CD4-positive, alpha-beta T cell treated with Interferon alpha-2 for 1 hour (primary cell): ENCODE measurements around the gene CS.
A peak's percentile ranks its signal among the peaks of the same experiment; 100 is the strongest.
"Not testable (repeated sequence)": the region's sequence is repeated elsewhere in the genome, so short reads cannot be mapped to it uniquely, and the experiment has no call there.

ENCODE experiments used
- DNase-seq, 2 donors: peaks; one replicate each; pipeline ENCODE4 v3.0.0-alpha.2; 2020 to 2022

Gene CS

DNA sequence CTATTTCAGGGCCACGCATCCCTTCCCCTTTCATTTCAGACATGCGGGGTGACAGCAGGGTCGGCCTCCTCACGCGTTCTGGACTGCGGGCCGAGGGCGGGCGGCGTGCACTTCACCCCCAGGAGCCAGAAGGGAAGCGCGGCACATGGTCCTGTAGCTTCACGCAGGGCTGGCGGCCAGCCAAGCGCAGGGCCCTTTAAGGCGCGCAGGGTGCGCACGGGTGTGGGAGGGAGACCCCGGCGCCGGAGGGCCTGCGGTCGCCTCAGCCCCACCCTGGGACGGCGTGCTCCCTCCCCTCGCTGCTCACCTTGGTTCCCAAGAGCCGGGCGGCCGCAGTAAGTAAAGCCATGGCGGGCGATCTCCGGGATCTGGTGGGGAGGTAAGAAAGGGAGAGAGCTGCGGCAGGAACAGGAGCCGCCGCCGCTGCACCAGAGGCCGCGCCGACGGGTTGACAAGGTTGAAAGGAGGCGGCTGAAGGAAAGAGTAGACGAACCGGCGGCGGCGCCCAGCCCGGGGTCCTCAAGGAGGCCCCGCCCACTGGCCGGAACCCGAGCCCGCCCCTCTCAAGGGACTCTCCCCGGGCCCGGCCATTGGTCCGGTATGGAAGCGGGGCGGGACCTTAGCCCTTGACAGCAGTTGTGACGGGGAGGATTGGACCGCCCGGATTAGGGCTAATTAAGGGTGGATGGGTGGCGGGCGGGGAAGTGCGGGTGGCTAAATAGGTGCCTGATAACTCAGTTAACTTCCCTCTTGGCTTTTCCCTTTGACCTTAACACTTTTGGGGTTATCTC lies at the start of gene CS:
CS (minus strand) TSS at position 478 of the 791 bp plus-strand sequence; CDS start at position 349, 129 bp downstream.
- DNase-seq = peak; percentile 99

DNA sequence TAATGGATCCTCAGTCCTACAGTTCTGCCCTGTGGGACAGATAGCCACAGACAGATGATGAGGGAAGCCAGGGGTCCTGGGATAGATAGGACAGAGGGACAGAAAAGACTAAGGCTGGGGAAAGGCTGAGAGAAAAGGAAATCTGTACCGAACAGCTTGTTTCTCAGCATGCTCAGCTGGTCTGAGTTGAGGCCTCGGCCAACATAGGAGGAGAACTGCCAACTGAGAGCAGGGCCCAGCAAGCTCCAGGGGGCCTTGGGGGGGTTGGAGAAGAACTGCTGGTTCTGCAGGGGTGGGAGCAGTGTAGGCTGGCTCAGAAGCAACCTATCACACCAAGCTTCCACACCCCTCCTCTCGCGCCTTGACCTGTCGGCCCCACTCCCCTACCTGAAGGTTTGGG lies 48.6 kb upstream of the CS start:
- no peak for DNase-seq

DNA sequence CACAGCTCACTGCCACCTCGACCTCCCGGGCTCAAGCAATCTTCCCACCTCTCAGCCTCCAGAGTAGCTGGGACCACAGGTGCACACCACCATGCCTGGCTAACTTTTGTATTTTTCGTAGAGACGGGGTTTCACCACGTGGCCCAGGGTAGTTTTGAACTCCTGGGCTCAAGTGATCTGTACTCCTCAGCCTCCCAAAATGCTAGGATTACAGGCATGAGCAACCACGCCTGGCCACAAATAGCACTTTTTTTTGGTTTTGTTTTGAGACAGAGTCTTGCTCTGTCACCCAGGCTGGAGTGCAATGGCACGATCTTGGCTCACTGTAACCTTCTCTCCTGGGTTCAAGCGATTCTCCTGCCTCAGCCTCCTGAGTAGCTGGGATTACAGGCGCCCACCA lies 47.1 kb upstream of the CS start:
- not testable (repeated sequence) for DNase-seq

DNA sequence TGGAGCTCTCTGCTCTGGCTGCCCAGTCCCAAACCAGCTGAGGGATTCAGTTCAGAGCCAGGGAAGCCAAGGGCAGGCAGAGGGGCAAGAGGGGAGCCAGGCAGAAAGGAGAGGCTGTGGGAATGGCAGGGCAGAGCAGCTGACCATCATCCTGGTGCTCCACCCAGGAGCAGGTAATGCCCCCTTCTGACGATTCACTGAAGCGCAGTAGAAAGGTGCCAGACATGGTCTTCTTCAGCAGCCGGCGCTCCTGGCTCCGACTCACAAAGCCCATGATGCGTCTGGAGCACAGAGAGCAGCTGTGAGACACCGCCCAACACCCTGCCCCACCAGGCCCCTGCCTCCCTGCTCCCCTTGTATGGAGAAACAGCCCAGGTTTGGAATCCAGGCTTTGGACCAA lies 46.5 kb upstream of the CS start:
- DNase-seq = no peak

DNA sequence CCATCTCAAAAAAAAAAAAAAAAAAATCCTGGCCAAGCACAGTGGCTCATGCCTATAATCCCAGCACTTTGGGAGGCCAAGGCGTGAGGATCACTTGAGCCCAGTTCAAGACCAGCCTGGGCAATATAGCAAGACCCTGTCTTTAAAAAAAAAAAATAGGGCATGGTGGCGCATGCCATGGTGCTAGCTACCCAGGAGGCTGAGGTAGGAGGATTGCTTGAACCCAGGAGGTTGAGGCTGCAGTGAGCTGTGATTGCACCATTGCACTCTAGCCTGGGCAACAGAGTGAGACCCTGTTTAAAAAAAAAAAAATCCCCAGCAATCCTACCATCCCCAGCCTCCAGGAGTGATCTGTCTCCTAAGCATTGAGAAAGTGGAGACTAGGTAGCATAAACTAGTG lies 42.2 kb upstream of the CS start:
- not testable (repeated sequence) for DNase-seq

DNA sequence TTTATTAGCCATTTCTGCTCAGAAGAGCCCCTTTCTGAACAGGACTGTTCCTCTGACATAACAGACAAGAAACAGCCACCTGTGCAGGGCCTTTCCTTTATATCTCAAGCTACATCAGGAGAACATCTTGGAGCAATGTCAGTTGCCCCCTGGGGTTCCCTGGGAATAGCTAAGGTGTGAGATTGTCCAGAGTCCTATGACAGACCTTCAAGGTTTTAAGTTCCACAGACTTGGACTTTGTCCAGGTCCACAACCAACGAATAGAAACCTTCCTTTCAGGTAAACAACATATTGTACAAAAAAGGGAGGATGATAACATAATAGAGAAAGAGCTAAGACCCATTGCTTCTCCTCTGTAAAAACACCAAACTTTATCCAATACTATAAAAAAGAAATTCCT lies 41.5 kb upstream of the CS start:
- DNase-seq = no peak

DNA sequence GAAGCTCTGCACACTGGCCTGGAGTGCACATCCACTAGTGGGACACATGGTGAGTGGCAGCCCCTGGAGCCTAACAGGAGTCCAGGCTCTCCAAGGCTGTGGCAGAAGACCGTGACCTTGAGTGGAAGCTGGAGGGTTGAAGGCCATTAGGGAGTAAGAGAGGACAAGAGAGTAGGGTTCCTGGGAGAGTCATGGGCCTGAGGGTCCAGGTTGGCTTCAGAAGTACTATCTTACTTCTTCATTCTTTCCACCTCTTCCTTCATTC lies 39.0 kb upstream of the CS start:
- DNase-seq = no peak

DNA sequence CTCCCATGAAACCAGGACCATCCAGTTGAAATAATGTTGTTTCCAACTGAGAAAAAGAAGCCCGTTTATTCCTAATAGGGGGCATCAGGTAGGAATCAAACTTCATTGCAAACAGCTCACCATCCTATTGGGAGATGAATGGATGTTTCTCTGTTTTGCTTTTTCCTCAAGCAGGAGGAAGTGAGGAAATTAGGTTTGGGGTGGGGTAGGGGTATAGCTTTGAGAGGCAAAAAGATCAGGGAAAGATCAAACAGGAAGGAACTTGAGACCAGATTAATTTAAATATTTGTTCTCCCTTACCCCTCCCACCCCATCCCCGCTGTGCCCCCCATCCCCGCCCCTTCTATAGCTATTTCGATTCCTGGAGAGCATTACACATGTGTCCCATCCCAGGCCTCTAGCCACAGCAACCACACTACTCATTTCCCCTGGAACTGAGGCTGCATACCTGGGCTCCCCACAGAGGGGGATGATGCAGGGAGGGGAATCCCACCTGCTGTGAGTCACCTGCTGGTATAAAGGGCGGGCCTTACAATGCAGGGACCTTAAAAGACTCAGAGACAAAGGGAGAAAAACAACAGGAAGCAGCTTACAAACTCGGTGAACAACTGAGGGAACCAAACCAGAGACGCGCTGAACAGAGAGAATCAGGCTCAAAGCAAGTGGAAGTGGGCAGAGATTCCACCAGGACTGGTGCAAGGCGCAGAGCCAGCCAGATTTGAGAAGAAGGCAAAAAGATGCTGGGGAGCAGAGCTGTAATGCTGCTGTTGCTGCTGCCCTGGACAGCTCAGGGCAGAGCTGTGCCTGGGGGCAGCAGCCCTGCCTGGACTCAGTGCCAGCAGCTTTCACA lies 38.4 kb upstream of the CS start, which contains the start of gene IL23A:
IL23A (plus strand) TSS at position 577 of the 850 bp plus-strand sequence; CDS start at position 738, 161 bp downstream.
- DNase-seq = peak; percentile 88 to 92

DNA sequence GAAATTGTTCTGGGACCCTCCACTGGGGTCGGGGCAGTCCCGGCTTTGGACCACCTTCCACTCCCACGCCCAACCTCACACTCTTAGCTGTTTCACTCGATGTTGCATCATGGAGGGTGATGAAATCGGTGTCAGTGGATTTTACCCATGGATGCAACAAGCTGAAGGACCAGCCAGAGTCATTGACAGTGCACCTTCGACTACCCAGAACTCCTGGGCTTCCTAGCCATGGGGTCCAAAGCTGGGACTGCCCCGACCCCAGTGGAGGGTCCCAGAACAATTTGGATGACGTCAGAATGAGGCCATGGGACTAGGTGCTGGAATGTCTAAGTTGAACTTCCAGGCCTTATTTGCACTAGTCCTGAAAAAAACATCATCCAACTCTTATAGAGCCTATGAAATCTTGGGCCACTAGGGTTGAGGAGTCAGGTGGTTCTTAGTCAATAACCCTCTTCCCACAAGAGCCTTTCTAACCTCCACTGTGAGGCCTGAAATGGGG lies 37.7 kb upstream of the CS start:
- DNase-seq = no peak

DNA sequence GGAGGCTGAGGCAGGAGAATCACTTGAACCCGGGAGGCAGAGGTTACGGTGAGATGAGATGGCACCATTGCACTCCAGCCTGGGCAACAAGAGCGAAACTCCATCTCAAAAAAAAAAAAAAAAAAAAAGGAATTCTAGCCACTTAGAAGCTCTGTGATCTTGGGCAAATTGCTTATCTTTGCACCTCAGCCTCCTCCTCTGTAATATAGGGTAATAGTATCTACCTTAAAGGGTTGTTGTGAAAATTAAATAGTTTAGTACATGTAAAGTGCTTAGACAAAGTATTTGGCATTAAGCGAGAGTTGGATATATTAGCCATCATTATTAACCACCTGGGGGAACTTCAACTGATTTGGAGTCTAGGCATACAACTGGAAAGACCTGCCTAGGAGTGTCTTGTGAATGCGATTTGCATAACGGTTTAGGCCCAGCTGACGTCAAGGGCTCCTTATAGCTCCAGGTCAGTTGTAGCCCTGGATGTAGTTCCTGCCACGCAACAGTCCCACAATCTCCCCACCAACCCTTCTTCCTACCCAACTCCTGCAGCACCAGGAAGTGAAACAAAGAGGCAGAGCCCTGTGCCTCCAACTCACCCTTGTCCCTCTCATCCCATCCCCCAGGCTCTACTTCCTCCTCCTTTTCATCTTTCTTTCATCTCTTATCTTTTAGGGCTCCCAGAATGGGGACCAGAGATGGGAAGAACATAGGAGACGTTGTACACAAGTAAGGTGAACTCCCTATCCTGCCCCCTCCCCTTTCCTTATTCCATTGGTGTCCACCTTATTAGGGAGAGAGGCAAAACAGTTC lies 36.4 kb upstream of the CS start:
- DNase-seq = peak in 1 of 2 donors; percentile 51

DNA sequence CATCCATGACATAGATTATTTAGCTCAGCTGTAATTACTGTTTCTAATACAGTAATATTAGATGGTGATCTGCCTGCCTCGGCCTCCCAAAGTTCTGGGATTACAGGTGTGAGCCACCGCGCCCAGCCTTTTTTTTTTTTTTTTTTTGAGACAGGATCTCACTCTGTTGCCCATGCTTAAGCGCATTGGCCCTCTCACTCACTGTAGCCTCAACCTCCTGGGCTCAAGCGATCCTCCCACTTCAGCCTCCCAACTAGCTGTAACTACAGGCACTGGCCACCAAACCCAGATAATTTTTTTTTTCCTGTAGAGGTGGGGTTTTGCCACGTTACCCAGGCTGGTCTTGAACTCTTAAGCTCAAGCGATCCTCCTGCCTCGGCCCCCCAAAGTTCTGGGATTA lies 35.4 kb upstream of the CS start:
- DNase-seq = not testable (repeated sequence)

DNA sequence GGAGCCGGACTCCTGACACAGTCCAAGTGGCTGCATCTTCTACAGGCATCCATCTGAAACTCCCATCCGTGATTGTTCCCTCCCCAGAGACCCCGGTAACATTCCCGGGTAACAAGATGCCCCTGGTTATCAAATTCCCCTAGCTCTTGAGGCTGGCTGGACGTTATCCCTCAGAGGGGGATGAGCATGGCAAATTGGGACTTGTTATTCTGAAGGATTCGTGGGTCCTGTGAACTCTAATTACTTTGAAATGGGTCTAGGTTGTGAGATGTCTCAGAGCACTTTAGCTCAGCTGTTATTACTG lies 34.3 kb upstream of the CS start:
- DNase-seq = no peak

DNA sequence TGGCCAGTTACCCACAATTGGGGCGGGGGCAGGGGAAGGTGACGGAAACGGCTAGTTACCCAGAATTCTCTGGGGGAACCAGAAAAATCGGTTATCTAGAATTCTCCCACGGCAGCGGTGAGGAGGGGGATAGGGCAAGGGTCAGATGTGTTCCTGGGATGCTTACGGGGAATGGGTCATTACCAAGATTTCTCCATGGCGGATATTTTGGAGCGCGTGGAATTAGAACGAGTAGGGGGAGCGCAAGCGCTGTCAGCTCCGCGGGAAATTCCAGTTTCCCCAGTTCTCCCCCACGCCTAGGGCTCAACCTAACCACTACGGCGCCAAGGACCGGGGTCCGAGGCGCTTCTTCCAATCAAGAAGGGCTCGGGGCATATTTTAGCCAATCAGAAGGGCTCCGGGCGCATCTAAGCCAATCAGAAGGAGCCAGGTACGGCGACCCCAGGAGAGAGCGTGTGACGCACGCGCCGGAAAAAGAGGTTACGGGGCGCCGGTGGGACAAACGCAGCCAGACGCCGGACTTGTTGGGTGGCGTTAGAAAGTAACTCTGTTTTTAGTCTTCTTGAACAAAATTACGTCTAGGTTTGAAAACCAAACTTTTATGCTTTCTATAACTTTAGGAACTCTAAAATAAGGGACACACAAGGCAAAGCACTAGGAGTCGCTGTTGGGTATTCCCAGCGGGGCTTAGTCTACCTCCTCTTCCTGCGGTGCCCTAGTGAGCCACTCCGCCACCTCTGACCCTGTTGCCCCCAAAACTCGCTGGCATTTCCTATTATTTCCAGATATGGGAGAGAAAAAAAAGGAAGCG lies 33.8 kb upstream of the CS start, which contains the start of gene PAN2:
PAN2 (minus strand) TSS at position 322 of the 811 bp plus-strand sequence. CDS start 906 bp downstream, outside the sequence.
- DNase-seq = peak; percentile 96 to 97

DNA sequence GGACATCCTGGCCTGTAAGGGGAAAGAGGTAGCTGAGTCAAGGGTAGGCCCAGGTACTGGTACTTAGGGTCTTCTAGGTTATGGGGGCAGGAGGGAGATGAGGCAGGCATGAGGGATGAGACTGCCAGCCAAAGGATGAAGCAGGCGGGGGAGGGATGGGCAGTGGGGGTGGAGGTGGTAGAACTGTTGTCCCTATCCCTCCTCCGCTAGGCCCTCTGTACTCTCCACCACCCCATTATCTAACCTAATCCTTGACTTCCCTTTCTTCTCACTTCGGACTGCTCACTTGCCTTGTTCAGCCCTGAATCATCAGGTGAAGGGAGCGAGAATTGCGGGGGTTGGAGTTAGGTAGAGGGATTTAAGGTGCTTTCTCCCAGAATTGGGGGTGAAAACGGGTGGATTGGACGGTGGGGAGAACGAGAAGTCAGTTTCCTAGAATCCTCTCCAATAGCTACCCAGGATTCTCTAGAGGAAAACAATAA lies 33.1 kb upstream of the CS start:
- DNase-seq = no peak

DNA sequence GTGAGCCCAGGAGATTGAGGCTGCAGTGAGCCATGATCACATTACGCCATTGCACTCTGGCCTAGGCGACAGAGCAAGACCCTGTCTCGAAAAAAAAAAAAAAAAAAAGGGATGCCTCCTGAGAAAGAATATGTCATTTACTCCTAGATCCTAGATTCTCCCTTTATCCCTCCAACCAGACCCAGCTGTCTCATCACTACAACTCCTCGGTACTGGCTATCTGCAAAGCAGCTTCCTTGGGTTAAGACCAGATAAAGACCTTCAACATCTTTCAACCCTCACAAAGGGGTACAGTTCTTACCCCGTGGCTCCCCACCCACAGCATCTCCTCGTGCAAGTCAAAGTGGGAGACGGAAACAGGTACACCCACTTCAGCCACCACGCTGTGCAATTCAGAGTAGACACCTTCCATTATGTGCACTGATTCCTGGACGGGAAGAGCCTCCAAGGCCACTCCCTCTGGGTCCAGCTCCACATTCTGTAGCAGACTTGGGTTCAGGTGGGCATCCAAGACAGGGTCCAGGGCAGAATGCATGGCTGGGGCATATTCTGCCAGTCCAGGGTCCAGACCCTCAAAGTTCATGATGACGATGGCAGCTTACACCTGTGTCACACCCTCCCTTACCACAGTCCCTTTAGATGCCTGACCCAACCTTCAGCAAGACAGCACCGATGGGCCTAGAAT lies 32.5 kb upstream of the CS start:
- no peak for DNase-seq

DNA sequence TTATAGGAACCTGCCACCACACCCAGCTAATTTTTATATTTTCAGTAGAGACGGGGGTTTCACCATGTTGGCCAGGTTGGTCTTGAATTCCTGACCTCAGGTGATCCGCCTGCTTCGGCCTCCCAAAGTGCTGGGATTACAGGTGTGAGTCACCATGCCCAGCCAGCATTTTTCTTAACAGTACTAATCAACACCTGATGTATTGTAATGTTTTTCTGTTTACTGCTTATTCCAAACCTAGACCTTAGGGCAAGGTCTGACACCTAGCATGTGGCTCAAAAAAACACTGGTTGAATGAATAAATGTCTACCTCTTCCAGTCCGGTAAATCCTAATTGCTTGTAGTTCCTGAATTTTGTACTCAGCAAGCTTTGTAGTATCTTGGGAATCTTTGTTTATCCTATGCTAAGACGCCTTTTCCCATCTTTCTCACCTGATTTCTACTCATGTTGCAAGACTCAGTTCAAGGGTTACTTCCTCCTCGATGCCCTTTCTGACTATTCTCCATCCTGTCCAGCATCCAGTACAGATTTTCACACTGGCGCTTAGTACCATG lies 30.9 kb upstream of the CS start:
- DNase-seq = no peak

DNA sequence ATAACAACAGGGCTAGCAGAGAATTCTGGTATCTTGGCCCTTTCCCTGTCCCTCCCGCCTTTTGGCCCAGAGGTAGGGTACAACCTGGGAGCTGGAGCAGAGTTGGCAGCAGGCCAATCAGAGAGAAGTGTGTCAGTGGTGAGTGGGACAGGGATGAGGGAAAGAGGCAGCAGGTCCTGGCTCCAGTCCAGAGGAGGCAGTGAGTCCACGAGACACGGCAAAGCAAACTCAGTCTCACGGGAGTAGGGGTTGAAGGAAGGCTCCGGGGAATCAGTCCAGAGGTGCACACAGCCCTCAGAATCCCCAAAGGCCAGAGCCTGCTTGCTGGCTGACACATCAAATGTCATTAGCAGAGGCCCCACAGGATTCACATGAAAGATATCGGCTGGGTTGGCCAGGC lies 26.4 kb upstream of the CS start:
- DNase-seq = no peak

DNA sequence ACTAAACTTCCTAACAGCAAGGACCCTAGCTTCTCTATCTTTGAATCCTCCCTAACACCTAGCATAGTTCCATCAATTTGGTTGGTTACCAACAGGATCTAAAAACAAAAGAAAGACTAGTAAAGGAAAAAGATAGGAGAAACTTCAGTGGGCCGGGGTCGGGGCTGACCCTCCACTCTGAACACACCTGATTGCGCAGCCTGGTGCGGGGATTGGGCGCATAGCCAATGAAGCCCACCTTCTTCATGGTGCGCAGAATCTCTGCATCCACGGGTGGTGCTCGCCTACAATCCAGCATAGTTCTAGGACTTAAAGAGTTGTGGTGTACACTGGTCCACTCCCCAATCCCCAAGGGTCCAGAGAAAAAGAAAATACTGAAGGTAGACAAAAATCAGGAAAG lies 26.0 kb upstream of the CS start:
- no peak for DNase-seq

DNA sequence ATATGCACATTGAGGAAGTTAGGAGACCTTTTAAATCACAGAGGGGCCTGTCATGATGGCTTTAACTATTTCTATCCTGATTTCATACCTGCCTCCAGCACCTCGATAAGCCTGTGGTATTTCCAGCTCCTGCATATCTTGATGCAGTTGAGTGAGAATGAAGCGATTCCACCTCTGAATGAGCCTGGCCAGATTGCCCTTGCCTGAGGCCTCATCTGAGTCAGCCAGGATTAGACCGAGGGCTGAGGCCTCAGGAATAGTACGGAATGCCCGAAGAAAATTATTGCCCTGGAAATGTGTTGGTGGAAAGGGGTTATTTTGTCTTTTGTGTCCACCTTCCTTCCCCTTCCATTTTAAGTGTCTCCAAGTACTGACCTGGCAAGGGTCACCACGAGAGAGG lies 24.1 kb upstream of the CS start:
- no peak for DNase-seq

DNA sequence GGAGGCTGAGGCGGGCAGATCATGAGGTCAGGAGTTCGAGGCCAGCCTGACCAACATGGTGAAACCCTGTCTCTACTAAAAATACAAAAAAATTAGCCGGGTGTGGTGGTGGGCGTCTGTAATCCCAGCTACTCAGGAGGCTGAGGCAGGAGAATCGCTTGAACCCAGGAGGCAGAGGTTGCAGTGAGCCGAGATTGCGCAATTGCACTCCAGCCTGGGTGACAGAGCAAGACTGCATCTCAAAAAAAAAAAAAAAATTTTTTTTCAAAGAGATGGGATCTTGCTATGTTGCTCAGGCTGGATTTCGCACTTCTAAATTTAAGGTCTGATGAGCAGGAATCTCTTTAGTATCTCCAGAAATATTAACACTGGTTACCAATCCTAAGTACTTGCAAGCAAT lies 21.5 kb upstream of the CS start:
- DNase-seq = not testable (repeated sequence)

DNA sequence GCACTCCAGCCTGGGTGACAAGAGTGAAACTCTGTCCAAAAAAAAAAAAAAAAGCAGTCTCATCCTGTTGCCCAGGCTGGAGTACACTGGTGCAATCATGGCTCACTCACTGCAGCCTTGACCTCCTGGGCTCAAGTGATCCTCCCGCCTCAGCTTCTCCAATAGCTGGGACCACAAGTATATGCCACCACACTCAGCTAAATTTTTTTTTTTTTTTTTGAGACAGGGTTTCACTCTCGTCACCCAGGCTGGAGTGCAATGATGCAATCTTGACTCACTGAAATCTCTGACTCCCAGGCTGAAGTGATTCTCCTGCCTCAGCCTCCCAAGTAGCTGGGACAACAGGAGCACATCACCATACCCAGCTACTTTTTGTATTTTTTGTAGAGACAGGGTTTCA lies 20.9 kb upstream of the CS start:
- DNase-seq = peak in 1 of 2 donors; percentile 56
